ENCODE measurements around the gene GPC5. TPM values are rescaled to one million over a fixed set of nuclear protein-coding genes. Genes with fewer than 3 reads are reported as not detected.

The GPC5 gene
- total and polyA plus RNA-seq, 9 of the 15 experiments (the other 6 are each of a cell fraction or from before 2014, with no cell fraction given): 0.18 to 0.27 TPM; not detected in 7

GRCh38 chr13:91355099-91355825, 43.2 kb upstream of the GPC5 start:
- DNase-seq (ENCODE audit: extremely low read depth in 1 of 4, low spot score in 3 of 4) (no peak), ATAC-seq (peak; percentile 0; the same call in 1 of the 3 replicates), FAIRE-seq (no peak)
- Histone ChIP-seq H3K27me3 (ENCODE audit: control insufficient read depth in 2 of 2, insufficient read depth in 2 of 2, low read length in 2 of 2) (no peaks in the 10 kb centered on the region), H3K4me3 (no peak overlapping the region), H3K9me1 (ENCODE audit: control insufficient read depth, insufficient read depth, low read length) (peaks cover 18% of the 10 kb centered on the region), H3K36me3 (ENCODE audit: control insufficient read depth, insufficient read depth, low read length) (peaks cover 82% of the 10 kb centered on the region), H3K4me1 (replicated peaks in 1 of 2; ENCODE audit: control insufficient read depth in 2 of 2, insufficient read depth in 2 of 2, low read length in 2 of 2) (peaks cover 8 to 25% of the 10 kb centered on the region in 2 experiments; a peak in 4 of 5 replicates), H2AFZ (ENCODE audit: low read depth, low read length) (no peak overlapping the region), H3K9me3 (replicated peaks; ENCODE audit: control insufficient read depth, insufficient read depth, low read depth, low read length) (no peaks in the 10 kb centered on the region), H3K79me2 (ENCODE audit: control insufficient read depth, insufficient read depth, low read length) (peaks cover 50% of the 10 kb centered on the region), H3K9ac (ENCODE audit: insufficient read depth in 1 of 2, low read depth in 2 of 2, low read length in 2 of 2) (no peak overlapping the region), H3K27ac (ENCODE audit: extremely low read depth, low read depth, low read length) (peak overlapping the region; percentile 1; the same call in 1 of the 3 replicates), H4K20me1 (replicated peaks; ENCODE audit: control insufficient read depth, insufficient read depth, low read length) (peaks cover 79% of the 10 kb centered on the region), H3K4me2 (ENCODE audit: insufficient read depth, low read length) (no peak overlapping the region)
- peak; percentile 62; the same call in 1 of the 2 replicates for TF ChIP-seq E2F1 (CRISPR knock-in tag; IDR thresholded peaks at IDR 0.05)
- TF ChIP-seq RBM14 (IDR thresholded peaks at IDR 0.05; ENCODE audit: borderline replicate concordance, insufficient read depth, low read depth, low read length): no peak
- TF ChIP-seq HMGXB4 (CRISPR knock-in tag; IDR thresholded peaks at IDR 0.05): peak; percentile 51; the same call in 1 of the 2 replicates
- TF ChIP-seq ATF3 (IDR thresholded peaks at IDR 0.05): no peak
- TF ChIP-seq ATF3 (CRISPR knock-in tag; conservative IDR thresholded peaks at IDR 0.05): peak; percentile 66; the same call in 1 of the 2 replicates
- no peak for TF ChIP-seq XRCC4 (IDR thresholded peaks at IDR 0.05; ENCODE audit: extremely low read depth, insufficient read depth, insufficient read length)
- in situ Hi-C loops (cut with MboI): no loop called here
- ChIA-PET CTCF (ENCODE audit: low intra/inter-chr PET ratio) (no interaction called here), POLR2A (interaction anchor here (1.1 to 6.5 kb wide), 7 partner anchors 9 to 43 kb away, joined by 3 to 99 read pairs (median 14); partner anchors contain the start of genes GPC5 and MIR17HG)
- intact Hi-C loops (cut with micrococcal nuclease): loop anchor here (2.0 kb wide), 1 partner anchor 20 kb away; no protein-coding TSS in a partner anchor
- no TSS peak for BruUV-seq (replicated peaks)
- 88% methylated on average over 6 of the region's 6 CpGs for whole genome bisulfite sequencing (ENCODE audit: insufficient coverage, low coverage, missing lambda C conversion rate)
